H1 (cell line): ENCODE data around the gene PNMA1. TPM values are rescaled to one million over a fixed set of nuclear protein-coding genes. Genes with fewer than 3 reads are reported as not detected.

Experiments
- CBX8 ChIP-seq: fragments of 300-800, 300-1000 bp; sonication (generic); IDR thresholded peaks from 2 replicates; pipeline ENCODE4 v1.7.1; 2016; ENCODE audit warnings: low read depth, low read length, borderline replicate concordance
- EZH2 ChIP-seq: fragments of 200-600 bp; sonication (generic); IDR thresholded peaks from 2 replicates; pipeline ENCODE4 v1.7.1; 2012; ENCODE audit warnings: low read depth, mild to moderate bottlenecking, moderate library complexity, low read length, inconsistent platforms; ENCODE audit not compliant: severe bottlenecking
- NRF1 ChIP-seq: IDR thresholded peaks from 2 replicates; pipeline ENCODE4 v1.6.1; 2011; ENCODE audit warnings: mild to moderate bottlenecking, low read depth, low read length, improper control_type of control experiment
- polyA plus RNA-seq, 7 experiments: library from polyadenylated mRNA; depleted of rRNA in 3 of 7; stranded (reverse) in 5 of 7; unstranded in 2 of 7; fragments of >200 nt in 5 of 7; fragments of 200-250 nt in 2 of 7; gene quantifications; 1 replicate in 5 of 7; 2 replicates in 1 of 7; 4 replicates in 1 of 7; pipeline versions ENCODE4 v1.2.1 to v1.2.3, GENCODE V29; 2011 to 2013; ENCODE audit warnings: missing spikeins in 2 of 7, mixed read lengths in 2 of 7
- total RNA-seq: library from RNA; stranded (reverse); fragmentation: NEBNext Ultra II Directional; extraction: Animal tissue kit (Norgen Biotek cat#: 25700); gene quantifications from 2 replicates; pipeline ENCODE4 v1.2.1, GENCODE V29; 2021
- TF ChIP-seq, protein P1 (sequence below), 3 experiments: IDR thresholded peaks; 1 replicate in 2 of 3; 2 replicates in 1 of 3; pipeline versions ENCODE4 v1.5.1 to v1.6.1; 2011; ENCODE audit warnings: low read length in 3 of 3, mild to moderate bottlenecking in 3 of 3, inconsistent platforms in 2 of 3, low read depth in 1 of 3, moderate library complexity in 1 of 3; ENCODE audit not compliant: insufficient read depth in 1 of 3; ENCODE audit errors: control extremely low read depth in 1 of 3
- TF ChIP-seq, protein P2 (sequence below): IDR thresholded peaks from 2 replicates; pipeline ENCODE4 v1.6.1; 2012; ENCODE audit warnings: inconsistent platforms

Gene PNMA1
- total and polyA plus RNA-seq, 2 of the 8 experiments (the other 6 are each of a cell fraction or from before 2014, with no cell fraction given): 15.8 to 52.7 TPM

DNA sequence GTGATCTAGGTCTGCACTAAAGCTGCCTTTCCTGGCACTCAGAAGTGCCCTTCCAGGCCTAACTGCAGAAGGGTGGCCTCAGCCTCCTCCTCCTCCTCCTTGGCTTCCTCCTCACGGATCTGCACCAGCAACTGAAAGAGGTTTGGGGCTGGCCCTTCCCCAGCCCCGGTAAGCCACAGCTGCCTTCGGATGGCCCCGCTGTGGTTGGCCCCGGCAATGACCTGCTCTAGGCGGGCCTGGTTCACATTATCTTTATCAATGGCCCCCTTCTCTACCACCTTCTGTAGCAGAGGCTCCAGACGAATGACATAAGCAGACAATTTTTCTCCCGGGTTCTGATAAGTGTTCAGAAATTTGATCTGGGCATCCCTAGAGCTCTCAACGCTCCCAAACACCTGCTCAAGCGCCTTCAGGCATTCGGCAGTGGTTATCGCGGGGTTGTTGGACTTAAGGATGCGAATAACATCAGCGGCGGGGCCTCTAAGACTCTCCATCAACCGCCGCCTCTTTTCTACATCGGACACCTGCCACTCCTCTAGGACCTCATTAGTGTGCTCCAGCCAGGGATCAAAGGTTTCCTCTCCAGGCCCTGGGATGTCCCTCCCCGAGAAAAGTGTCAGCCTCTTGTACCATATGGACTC, 1.5 kb downstream of the PNMA1 start (continued):
- TF ChIP-seq, protein P1, sequence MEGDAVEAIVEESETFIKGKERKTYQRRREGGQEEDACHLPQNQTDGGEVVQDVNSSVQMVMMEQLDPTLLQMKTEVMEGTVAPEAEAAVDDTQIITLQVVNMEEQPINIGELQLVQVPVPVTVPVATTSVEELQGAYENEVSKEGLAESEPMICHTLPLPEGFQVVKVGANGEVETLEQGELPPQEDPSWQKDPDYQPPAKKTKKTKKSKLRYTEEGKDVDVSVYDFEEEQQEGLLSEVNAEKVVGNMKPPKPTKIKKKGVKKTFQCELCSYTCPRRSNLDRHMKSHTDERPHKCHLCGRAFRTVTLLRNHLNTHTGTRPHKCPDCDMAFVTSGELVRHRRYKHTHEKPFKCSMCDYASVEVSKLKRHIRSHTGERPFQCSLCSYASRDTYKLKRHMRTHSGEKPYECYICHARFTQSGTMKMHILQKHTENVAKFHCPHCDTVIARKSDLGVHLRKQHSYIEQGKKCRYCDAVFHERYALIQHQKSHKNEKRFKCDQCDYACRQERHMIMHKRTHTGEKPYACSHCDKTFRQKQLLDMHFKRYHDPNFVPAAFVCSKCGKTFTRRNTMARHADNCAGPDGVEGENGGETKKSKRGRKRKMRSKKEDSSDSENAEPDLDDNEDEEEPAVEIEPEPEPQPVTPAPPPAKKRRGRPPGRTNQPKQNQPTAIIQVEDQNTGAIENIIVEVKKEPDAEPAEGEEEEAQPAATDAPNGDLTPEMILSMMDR (IDR thresholded peaks at IDR 0.05; ENCODE audit: control extremely low read depth in 1 of 3, insufficient read depth in 1 of 3, low read depth in 1 of 3, low read length in 3 of 3): no peak
- no peak for TF ChIP-seq EZH2
- no peak for TF ChIP-seq CBX8
- TF ChIP-seq NRF1: no peak
- TF ChIP-seq, protein P2, sequence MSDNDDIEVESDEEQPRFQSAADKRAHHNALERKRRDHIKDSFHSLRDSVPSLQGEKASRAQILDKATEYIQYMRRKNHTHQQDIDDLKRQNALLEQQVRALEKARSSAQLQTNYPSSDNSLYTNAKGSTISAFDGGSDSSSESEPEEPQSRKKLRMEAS: no peak
